Measurements from ENCODE around the gene ASAP3.

DNA sequence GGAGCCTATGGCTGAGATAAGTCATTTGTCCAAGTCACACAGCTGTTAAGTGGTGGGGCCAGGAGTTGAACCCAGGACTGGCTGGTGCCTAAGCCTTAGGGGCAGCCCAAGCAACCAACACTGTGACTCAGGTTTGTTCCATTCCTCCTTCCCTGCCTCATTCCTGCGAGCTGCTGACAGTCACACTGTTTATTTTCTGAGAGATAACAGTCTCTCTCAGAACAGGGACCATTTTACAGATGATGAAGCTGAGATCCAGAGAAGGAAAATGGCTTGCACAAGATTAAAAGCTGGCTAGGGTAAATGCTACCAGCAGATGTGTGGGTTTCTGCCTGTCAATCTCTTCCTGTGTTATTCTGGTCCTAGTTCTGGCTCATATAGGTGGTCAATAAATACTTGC, 35.1 kb downstream of the ASAP3 start:
- TF ChIP-seq, protein P1, sequence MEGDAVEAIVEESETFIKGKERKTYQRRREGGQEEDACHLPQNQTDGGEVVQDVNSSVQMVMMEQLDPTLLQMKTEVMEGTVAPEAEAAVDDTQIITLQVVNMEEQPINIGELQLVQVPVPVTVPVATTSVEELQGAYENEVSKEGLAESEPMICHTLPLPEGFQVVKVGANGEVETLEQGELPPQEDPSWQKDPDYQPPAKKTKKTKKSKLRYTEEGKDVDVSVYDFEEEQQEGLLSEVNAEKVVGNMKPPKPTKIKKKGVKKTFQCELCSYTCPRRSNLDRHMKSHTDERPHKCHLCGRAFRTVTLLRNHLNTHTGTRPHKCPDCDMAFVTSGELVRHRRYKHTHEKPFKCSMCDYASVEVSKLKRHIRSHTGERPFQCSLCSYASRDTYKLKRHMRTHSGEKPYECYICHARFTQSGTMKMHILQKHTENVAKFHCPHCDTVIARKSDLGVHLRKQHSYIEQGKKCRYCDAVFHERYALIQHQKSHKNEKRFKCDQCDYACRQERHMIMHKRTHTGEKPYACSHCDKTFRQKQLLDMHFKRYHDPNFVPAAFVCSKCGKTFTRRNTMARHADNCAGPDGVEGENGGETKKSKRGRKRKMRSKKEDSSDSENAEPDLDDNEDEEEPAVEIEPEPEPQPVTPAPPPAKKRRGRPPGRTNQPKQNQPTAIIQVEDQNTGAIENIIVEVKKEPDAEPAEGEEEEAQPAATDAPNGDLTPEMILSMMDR (IDR thresholded peaks at IDR 0.05), result no peak
- TF ChIP-seq POLR2A (IDR thresholded peaks at IDR 0.05) (no peak), POLR2AphosphoS5 (IDR thresholded peaks at IDR 0.05) (no peak), EP300 (IDR thresholded peaks at IDR 0.05) (no peak)

Data from upper lobe of left lung (tissue), 4 donors.